ENCODE measurements around the gene ATXN1.
A peak's percentile ranks its signal among the peaks of the same experiment; 100 is the strongest.
"Not testable (repeated sequence)": the region's sequence is repeated elsewhere in the genome, so short reads cannot be mapped to it uniquely, and the experiment has no call there.

Gene ATXN1

DNA sequence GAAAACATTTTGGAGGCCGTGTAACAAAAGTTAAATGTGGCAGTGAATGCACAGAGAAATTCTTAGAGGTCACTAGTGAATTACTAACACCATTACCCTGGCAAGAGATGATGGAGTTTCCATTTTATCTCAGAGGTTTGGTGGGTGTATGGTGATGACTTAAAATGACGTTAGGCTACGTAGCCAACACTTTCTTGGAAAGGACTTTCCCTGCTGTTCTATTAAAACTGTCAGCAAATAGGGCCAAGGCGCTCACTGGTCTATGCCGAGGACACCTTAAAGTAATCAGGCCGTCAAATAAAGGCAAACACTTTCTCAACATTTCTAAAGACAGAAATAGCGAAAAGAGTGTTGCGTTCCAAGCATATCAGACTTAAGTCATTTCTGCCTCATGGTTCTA lies 362.1 kb downstream of the ATXN1 start:
- no peaks in the 10 kb centered on the region for H3K27me3 ChIP-seq
- no peak overlapping the region for H3K27ac ChIP-seq
- H3K4me3 ChIP-seq: no peak overlapping the region
- H4K20me1 ChIP-seq: no peaks in the 10 kb centered on the region
- no peak overlapping the region for H3K9ac ChIP-seq
- no peak for TF ChIP-seq Cebpa-rat (IDR thresholded peaks at IDR 0.05)
- H3K36me3 ChIP-seq: no peaks in the 10 kb centered on the region
- peaks cover 5% of the 10 kb centered on the region; the same call in 1 of the 2 replicates for H3K9me3 ChIP-seq
- no peak overlapping the region for H3K4me2 ChIP-seq
- H3K4me1 ChIP-seq: no peaks in the 10 kb centered on the region

DNA sequence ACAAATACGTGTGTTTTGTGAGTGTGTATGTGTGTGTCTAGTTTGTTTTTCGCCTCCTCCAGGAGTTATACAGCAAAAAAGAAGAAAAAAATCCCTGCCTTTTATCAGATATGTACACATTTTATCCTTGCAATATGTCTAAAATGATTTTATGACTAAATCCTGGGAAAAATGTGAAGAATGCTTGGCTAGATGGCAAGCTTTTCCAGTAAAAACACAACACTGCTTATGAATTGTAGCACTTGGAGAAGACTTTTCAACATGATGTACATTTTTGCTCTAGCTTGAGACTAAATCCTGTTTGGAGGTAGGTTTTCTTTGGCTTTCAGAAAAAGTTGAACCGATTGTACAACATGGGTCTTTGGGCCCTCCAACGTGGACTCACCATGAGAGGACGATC lies 362.7 kb downstream of the ATXN1 start:
- no peaks in the 10 kb centered on the region for H3K4me1 ChIP-seq
- H3K9ac ChIP-seq: no peak overlapping the region
- TF ChIP-seq Cebpa-rat (IDR thresholded peaks at IDR 0.05): no peak
- no peaks in the 10 kb centered on the region for H4K20me1 ChIP-seq
- H3K4me3 ChIP-seq: no peak overlapping the region
- H3K27ac ChIP-seq: no peak overlapping the region
- no peaks in the 10 kb centered on the region for H3K27me3 ChIP-seq
- H3K36me3 ChIP-seq: no peaks in the 10 kb centered on the region
- no peak overlapping the region for H3K4me2 ChIP-seq
- peaks cover 5% of the 10 kb centered on the region; the same call in 1 of the 2 replicates for H3K9me3 ChIP-seq

DNA sequence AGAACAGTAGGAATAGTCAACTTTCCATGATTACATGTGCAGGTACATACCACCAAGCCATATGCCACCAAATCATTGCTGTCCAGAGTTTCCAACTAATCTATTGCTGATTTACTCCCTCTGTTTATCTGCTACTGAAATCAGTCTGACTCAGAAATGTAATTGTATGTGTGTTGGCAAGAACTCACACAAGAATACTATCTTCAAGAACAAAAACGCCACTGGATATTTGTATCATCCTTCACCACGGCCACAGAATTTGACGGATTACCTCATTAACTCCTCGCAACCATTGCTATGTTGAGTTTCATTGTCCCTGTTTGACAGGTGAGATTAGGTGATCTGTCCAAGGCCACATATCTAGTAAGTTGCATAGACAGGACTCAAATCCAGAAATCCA lies 363.6 kb downstream of the ATXN1 start:
- no peaks in the 10 kb centered on the region for H3K27me3 ChIP-seq
- no peak overlapping the region for H3K27ac ChIP-seq
- H3K36me3 ChIP-seq: no peaks in the 10 kb centered on the region
- TF ChIP-seq Cebpa-rat (IDR thresholded peaks at IDR 0.05): no peak
- H3K4me1 ChIP-seq: no peaks in the 10 kb centered on the region
- peaks cover 5% of the 10 kb centered on the region; the same call in 1 of the 2 replicates for H3K9me3 ChIP-seq
- no peaks in the 10 kb centered on the region for H4K20me1 ChIP-seq
- H3K4me3 ChIP-seq: no peak overlapping the region
- H3K4me2 ChIP-seq: no peak overlapping the region
- no peak overlapping the region for H3K9ac ChIP-seq

DNA sequence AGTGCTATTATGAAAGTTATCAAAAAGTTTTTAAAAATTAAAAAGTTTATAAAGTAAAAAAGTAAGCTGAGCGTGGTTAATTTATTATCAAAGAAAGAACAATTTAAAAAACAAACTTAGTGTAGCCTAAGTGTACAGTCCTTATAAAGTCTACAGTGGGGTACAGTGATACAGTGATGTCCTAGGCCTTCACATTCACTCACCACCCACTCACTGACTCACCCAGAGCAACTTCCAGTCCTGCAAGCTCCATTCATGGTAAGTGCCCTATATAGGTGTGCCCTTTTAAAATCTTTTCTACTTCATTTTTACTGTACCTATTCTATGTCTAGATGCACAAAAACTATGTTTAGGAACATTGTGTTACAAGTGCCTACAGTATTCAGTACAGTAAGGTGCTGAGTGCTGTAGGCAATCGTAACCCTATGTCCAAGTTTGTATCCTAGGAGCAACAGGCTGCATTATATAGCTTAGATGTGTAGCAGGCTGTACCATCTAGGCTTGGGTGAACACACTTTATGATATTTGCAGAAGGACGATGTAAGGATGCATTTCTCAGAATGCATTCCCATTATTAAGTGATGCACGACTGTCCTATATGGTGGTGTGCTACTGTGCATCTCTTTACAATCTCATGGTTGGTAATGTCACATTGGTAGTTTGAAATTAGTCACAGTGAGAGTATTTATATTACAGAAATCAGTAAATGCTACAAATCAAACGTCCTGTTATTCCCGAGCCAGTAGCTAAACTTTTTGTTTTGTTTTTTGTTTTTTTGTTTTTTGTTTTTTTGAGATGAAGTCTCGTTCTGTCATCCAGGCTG lies 364.6 kb downstream of the ATXN1 start:
- no peak for TF ChIP-seq Cebpa-rat (IDR thresholded peaks at IDR 0.05)

DNA sequence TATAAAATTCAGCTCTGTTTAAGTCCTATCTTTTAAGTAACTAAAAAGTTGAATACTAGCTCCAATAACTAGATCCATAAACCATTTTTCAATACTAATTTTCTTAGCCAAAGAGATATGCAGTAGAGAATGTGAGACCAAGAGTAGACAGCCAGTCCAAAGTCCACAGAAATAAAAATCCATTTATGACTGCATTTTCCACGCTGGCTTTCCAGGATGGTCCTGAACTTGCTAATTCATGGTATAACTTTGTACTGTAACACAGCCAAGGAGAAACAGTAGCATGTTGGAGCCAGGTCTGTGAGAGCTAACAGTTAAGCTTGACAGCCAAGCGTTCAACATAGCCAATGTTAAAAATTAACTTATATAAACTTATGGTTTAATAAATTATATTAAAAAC lies 366.6 kb downstream of the ATXN1 start:
- no peaks in the 10 kb centered on the region for H3K9me3 ChIP-seq
- H3K27ac ChIP-seq: no peak overlapping the region
- H3K4me1 ChIP-seq: peaks cover 9% of the 10 kb centered on the region
- no peaks in the 10 kb centered on the region for H4K20me1 ChIP-seq
- no peak overlapping the region for H3K4me2 ChIP-seq
- H3K4me3 ChIP-seq: no peak overlapping the region
- TF ChIP-seq Cebpa-rat (IDR thresholded peaks at IDR 0.05): no peak
- H3K27me3 ChIP-seq: no peaks in the 10 kb centered on the region
- no peaks in the 10 kb centered on the region for H3K36me3 ChIP-seq
- H3K9ac ChIP-seq: no peak overlapping the region

More for the DNA sequence above, 364.6 kb downstream of the ATXN1 start:
- no peaks in the 10 kb centered on the region for H3K36me3 ChIP-seq
- peaks cover 2% of the 10 kb centered on the region; the same call in 1 of the 2 replicates for H3K9me3 ChIP-seq
- H3K4me2 ChIP-seq: no peak overlapping the region
- no peak overlapping the region for H3K4me3 ChIP-seq
- H3K27me3 ChIP-seq: no peaks in the 10 kb centered on the region
- peaks cover 3% of the 10 kb centered on the region for H3K4me1 ChIP-seq
- H3K27ac ChIP-seq: no peak overlapping the region
- H3K9ac ChIP-seq: no peak overlapping the region
- H4K20me1 ChIP-seq: no peaks in the 10 kb centered on the region

DNA sequence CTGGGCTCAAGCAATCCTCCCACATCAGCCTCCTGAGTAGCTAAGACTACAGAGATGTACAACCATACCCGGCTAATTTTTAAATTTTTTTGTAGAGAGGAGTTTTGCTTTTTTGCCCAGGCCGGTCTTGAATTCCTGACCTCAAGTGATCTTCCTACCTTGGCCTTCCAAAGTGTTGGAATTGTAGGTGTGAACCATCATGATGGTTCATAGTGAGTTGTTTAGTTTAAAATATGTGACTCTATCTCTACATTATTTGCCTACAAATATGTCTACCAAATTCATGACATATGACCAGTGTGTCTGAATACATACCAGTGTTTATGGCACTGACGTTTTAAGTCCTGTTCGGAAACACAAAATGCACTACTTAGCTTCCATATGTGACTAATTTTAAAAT lies 367.9 kb downstream of the ATXN1 start:
- no peaks in the 10 kb centered on the region for H3K36me3 ChIP-seq
- no peak overlapping the region for H3K27ac ChIP-seq
- H3K4me3 ChIP-seq: no peak overlapping the region
- no peaks in the 10 kb centered on the region for H3K27me3 ChIP-seq
- no peak for TF ChIP-seq Cebpa-rat (IDR thresholded peaks at IDR 0.05)
- no peak overlapping the region for H3K9ac ChIP-seq
- H3K4me1 ChIP-seq: peaks cover 9% of the 10 kb centered on the region
- no peaks in the 10 kb centered on the region for H4K20me1 ChIP-seq
- no peaks in the 10 kb centered on the region for H3K9me3 ChIP-seq
- no peak overlapping the region for H3K4me2 ChIP-seq

DNA sequence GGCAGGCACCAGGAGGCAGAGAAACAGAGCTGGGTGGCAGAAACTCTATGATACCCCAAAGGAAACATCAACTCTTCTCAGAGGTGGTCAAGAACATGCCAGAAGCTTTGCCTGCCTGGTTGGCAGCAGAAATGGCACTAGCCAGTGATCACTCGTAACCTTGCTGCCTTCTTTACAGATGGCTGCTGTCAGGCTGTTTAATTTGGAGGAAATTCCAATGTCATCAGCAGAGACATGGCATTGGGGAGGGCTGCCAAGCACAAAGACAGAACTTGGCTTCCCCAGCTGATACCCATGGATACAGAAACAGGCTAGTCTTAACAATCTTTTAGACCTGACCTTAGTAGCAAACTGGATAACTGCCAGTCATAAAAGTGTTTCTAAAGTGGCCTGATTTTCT lies 369.2 kb downstream of the ATXN1 start:
- no peak overlapping the region for H3K4me3 ChIP-seq
- H3K27ac ChIP-seq: no peak overlapping the region
- H3K4me1 ChIP-seq: peaks cover 9% of the 10 kb centered on the region
- no peak for TF ChIP-seq Cebpa-rat (IDR thresholded peaks at IDR 0.05)
- no peak overlapping the region for H3K9ac ChIP-seq
- no peaks in the 10 kb centered on the region for H3K36me3 ChIP-seq
- H4K20me1 ChIP-seq: no peaks in the 10 kb centered on the region
- no peaks in the 10 kb centered on the region for H3K9me3 ChIP-seq
- no peak overlapping the region for H3K4me2 ChIP-seq
- H3K27me3 ChIP-seq: no peaks in the 10 kb centered on the region

DNA sequence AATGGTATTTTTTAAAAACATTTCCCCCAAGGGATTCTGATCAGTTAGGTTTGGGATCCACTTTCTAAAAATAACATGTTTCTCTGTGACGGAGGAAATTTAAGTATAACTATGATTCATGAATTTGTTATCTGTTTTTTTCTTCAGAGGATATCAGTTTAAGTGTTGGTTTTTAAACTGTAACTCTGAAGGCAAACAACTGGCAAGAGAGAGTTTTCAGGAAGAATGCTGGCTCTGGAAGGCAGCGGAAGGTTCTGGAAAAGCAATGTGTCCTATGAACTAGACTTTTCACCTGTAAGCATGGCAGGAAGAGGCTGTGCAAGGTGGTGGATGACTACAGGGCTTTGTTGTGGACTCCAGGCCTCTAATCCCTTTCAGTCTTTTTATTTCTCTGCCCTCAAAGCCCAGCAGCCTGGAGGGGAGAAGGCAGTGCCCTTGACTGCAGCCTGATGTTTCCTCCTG lies 369.8 kb downstream of the ATXN1 start:
- H3K27ac ChIP-seq: no peak overlapping the region
- TF ChIP-seq Cebpa-rat (IDR thresholded peaks at IDR 0.05): no peak

DNA sequence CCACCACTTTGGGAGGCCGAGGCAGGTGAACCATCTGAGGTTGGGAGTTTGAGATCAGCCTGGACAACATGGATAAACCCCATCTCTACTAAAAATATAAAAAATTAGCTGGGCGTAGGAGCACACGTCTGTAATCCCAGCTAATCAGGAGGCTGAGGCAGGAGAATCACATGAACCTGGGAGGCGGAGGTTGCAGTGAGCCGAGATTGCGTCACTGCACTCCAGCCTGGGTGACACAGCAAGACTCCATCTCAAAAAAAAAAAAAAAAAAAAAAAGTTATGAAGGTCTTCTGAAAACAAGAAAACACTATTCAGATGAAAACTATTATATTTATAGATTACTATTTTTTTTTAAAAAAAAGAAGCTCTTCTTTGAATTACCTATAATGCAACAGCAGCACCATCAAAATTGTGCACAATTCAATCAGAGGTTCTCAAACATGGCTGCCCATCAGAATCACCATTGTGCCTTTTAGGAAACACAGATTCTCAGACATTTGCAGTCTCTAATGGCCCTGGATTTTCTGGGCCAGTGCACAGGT lies 370.3 kb downstream of the ATXN1 start:
- not testable (repeated sequence) for H3K4me3 ChIP-seq, H3K36me3 ChIP-seq, H3K4me1 ChIP-seq, H3K27ac ChIP-seq, H3K9ac ChIP-seq, H3K27me3 ChIP-seq, H4K20me1 ChIP-seq, H3K9me3 ChIP-seq
- H3K4me2 ChIP-seq: 0 out of 2 replicates have a peak overlapping the region, but pooled peaks have one; percentile 10

More for the DNA sequence above, 369.8 kb downstream of the ATXN1 start:
- H3K4me2 ChIP-seq: peak overlapping the region; percentile 10; the same call in 1 of the 2 replicates
- no peaks in the 10 kb centered on the region for H3K27me3 ChIP-seq
- peaks cover 9% of the 10 kb centered on the region for H3K4me1 ChIP-seq
- H3K9ac ChIP-seq: no peak overlapping the region
- no peak overlapping the region for H3K4me3 ChIP-seq
- H3K9me3 ChIP-seq: no peaks in the 10 kb centered on the region
- H4K20me1 ChIP-seq: no peaks in the 10 kb centered on the region
- H3K36me3 ChIP-seq: no peaks in the 10 kb centered on the region

DNA sequence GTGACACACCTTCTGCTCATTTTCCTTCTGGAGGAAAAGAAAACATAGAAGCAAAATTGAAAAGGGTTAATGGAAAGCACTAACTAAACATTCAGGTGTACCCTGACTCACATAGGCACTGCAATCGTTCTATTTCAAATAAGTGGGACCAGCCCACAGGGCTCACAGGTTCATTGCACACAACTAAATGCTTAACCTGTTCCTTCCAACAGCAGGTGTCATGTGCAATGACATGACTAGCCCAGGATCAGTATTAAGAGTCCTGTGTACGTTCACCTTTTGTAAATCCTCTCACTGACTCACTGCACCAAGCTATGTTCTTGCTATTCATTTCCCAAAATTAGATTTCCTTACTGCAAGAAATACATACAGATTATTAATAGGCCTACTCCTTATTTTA lies 371.6 kb downstream of the ATXN1 start:
- H3K27me3 ChIP-seq: no peaks in the 10 kb centered on the region
- no peaks in the 10 kb centered on the region for H3K36me3 ChIP-seq
- H3K4me3 ChIP-seq: no peak overlapping the region
- H3K4me2 ChIP-seq: no peak overlapping the region
- no peaks in the 10 kb centered on the region for H4K20me1 ChIP-seq
- no peak overlapping the region for H3K9ac ChIP-seq
- H3K27ac ChIP-seq: no peak overlapping the region
- H3K9me3 ChIP-seq: no peaks in the 10 kb centered on the region
- peaks cover 9% of the 10 kb centered on the region for H3K4me1 ChIP-seq
- no peak for TF ChIP-seq Cebpa-rat (IDR thresholded peaks at IDR 0.05)

Measured in BLaER1 (cell line).